Measurements from ENCODE around the gene EPB41. TPM values are rescaled to one million over a fixed set of nuclear protein-coding genes. Genes with fewer than 3 reads are reported as not detected.

EPB41 gene
- total and polyA plus RNA-seq, 9 of the 15 experiments (the other 6 are each of a cell fraction or from before 2014, with no cell fraction given): 3.7 to 213 (median 141) TPM

- TF ChIP-seq ZC3H8 (IDR thresholded peaks at IDR 0.05) (no peak), MXI1 (IDR thresholded peaks at IDR 0.05; ENCODE audit: low read depth, low read length) (no peak), KAT2B (IDR thresholded peaks at IDR 0.05; ENCODE audit: low read depth, low read length) (no peak), RAD21 (CRISPR knock-in tag; conservative IDR thresholded peaks at IDR 0.05 in 1 of 2, IDR thresholded peaks at IDR 0.05 in 1 of 2) (0 out of 4 replicates have a peak, but pooled peaks of 1 of the 2 experiments have one; percentile 13)
Observed at GRCh38 chr1:29117381-29117780, 203.0 kb downstream of the EPB41 start (continued).

- BruUV-seq (replicated peaks): no TSS peak
- Histone ChIP-seq H3K9me1 (ENCODE audit: control insufficient read depth, insufficient read depth, low read length) (no peaks in the 10 kb centered on the region), H3K79me2 (ENCODE audit: control insufficient read depth, insufficient read depth, low read length) (no peaks in the 10 kb centered on the region), H3K4me3 (no peak overlapping the region), H3K4me2 (ENCODE audit: insufficient read depth, low read length) (no peak overlapping the region), H4K20me1 (replicated peaks; ENCODE audit: control insufficient read depth, insufficient read depth, low read length) (no peaks in the 10 kb centered on the region), H3K9me3 (replicated peaks; ENCODE audit: control insufficient read depth, insufficient read depth, low read depth, low read length) (no peaks in the 10 kb centered on the region; the same call in 1 of the 2 replicates), H3K36me3 (ENCODE audit: control insufficient read depth, insufficient read depth, low read length) (peaks cover 49% of the 10 kb centered on the region), H3K27me3 (ENCODE audit: control insufficient read depth in 2 of 2, insufficient read depth in 2 of 2, low read length in 2 of 2) (no peaks in the 10 kb centered on the region), H2AFZ (ENCODE audit: low read depth, low read length) (no peak overlapping the region), H3K27ac (ENCODE audit: extremely low read depth, low read depth, low read length) (no peak overlapping the region), H3K4me1 (replicated peaks in 1 of 2; ENCODE audit: control insufficient read depth in 2 of 2, insufficient read depth in 2 of 2, low read length in 2 of 2) (peaks cover 0 to 28% of the 10 kb centered on the region in 2 experiments; a peak in 2 of 5 replicates), H3K9ac (ENCODE audit: insufficient read depth in 1 of 2, low read depth in 2 of 2, low read length in 2 of 2) (no peak overlapping the region)
- ATAC-seq (no peak), DNase-seq (ENCODE audit: extremely low read depth in 1 of 4, low spot score in 3 of 4) (no peak), FAIRE-seq (no peak)
- ChIA-PET POLR2A (interaction anchor here (0.6 to 2.3 kb wide), 8 partner anchors 8 to 746 kb away, joined by 3 to 8 read pairs (median 4); no protein-coding TSS in a partner anchor), CTCF (ENCODE audit: low intra/inter-chr PET ratio) (no interaction called here)
- in situ Hi-C loops (cut with MboI) (no loop called here), intact Hi-C loops (cut with micrococcal nuclease) (no loop called here)
- TF ChIP-seq ZNF699 (CRISPR knock-in tag; IDR thresholded peaks at IDR 0.05; ENCODE audit: insufficient replicate concordance) (no peak), RBM22 (IDR thresholded peaks at IDR 0.05; ENCODE audit: low read depth, low read length, poor library complexity, severe bottlenecking) (peak; percentile 31)
- 83% methylated on average over 8 of the region's 12 CpGs for WGBS (ENCODE audit: insufficient coverage, low coverage, missing lambda C conversion rate)
Observed at GRCh38 chr1:29119121-29119929, 205.0 kb downstream of the EPB41 start.
